MM.1S (cell line): ENCODE results near the gene SPTLC3.

ENCODE experiments used
- DNase-seq: peaks from one replicate; pipeline ENCODE4 v3.0.0-alpha.2; 2015
- H2AFZ ChIP-seq: fragments of 300-600 bp; sonication (generic); 2 replicates; pipeline ENCODE4 v1.6.0; 2016; ENCODE audit warnings: antibody characterized with exemption, low read length
- H3F3A ChIP-seq: fragments of 300-600 bp; sonication (generic); 2 replicates; pipeline ENCODE4 v1.6.1; 2016; ENCODE audit warnings: mild to moderate bottlenecking, antibody characterized with exemption, low read length, moderate library complexity, mixed read lengths; ENCODE audit not compliant: insufficient read depth
- H3K27ac ChIP-seq: fragments of 300-600 bp; sonication (generic); 2 replicates; pipeline ENCODE4 v1.5.1; 2016; ENCODE audit warnings: mild to moderate bottlenecking, low read length
- H3K27me3 ChIP-seq: fragments of 300-600 bp; sonication (generic); replicated peaks from 2 replicates; pipeline ENCODE4 v1.6.0; 2016; ENCODE audit warnings: low read length; ENCODE audit not compliant: insufficient read depth
- H3K36me3 ChIP-seq: fragments of 300-600 bp; sonication (generic); replicated peaks from 2 replicates; pipeline ENCODE4 v1.6.1; 2016; ENCODE audit warnings: mild to moderate bottlenecking, low read length, mixed read lengths; ENCODE audit not compliant: insufficient read depth
- H3K4me1 ChIP-seq: fragments of 300-600 bp; sonication (generic); 2 replicates; pipeline ENCODE4 v1.6.1; 2016; ENCODE audit warnings: low read length, mixed read lengths
- H3K4me2 ChIP-seq: fragments of 300-600 bp; sonication (generic); 2 replicates; pipeline ENCODE4 v1.6.0; 2016; ENCODE audit warnings: low read depth, low read length
- H3K4me3 ChIP-seq: fragments of 300-600 bp; sonication (generic); 2 replicates; pipeline ENCODE4 v1.5.1; 2016; ENCODE audit warnings: low read length, mixed read lengths
- H3K79me2 ChIP-seq: fragments of 300-600 bp; sonication (generic); 2 replicates; pipeline ENCODE4 v1.6.1; 2016; ENCODE audit warnings: mixed run types, low read length, mixed read lengths
- H3K9ac ChIP-seq: fragments of 300-600 bp; sonication (generic); 2 replicates; pipeline ENCODE4 v1.6.1; 2016; ENCODE audit warnings: low read length, mixed read lengths
- H3K9me2 ChIP-seq: fragments of 300-600 bp; sonication (generic); replicated peaks from 2 replicates; pipeline ENCODE4 v1.6.1; 2016; ENCODE audit warnings: mild to moderate bottlenecking, low read length, mixed read lengths; ENCODE audit not compliant: insufficient read depth
- H3K9me3 ChIP-seq: fragments of 300-600 bp; sonication (generic); replicated peaks from 2 replicates; pipeline ENCODE4 v1.6.1; 2016; ENCODE audit warnings: mild to moderate bottlenecking, low read length, mixed read lengths; ENCODE audit not compliant: insufficient read depth
- H4K20me1 ChIP-seq: fragments of 300-600 bp; sonication (generic); 2 replicates; pipeline ENCODE4 v1.6.1; 2016; ENCODE audit warnings: mild to moderate bottlenecking, low read length, moderate library complexity, mixed read lengths; ENCODE audit not compliant: insufficient read depth
- EZH2 ChIP-seq: fragments of 300-600 bp; sonication (generic); optimal IDR thresholded peaks from 2 replicates; pipeline ENCODE3; 2017; ENCODE audit warnings: low read depth, mild to moderate bottlenecking, antibody characterized with exemption, low read length, mixed read lengths
- EZH2phosphoT487 ChIP-seq: fragments of 300-600 bp; sonication (generic); IDR thresholded peaks from 2 replicates; pipeline ENCODE4 v1.6.1; 2018; ENCODE audit warnings: antibody characterized with exemption, low read length
- TF ChIP-seq, protein P1 (sequence below): fragments of 300-600 bp; sonication (generic); IDR thresholded peaks from 2 replicates; pipeline ENCODE4 v1.5.1; 2016; ENCODE audit warnings: antibody characterized with exemption, low read length, mixed read lengths

Gene SPTLC3

DNA sequence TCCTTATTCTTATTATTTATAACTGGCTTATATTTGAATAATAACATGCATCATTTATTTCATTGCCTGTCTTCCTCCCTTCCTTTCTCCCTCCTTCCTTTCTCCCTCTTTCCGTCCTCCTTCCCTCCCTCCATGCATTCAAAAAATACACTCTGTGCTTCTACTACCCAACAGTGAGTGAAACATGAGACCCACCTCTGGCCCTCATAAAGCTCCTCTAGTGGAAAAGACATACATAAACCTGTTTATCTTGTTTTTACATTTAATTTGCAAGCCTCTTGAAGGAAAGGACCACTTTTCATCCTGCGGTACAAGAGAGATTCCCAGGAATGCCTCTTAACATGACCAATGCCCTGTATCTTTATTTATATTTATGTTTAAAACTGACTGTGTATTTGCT is 190.5 kb downstream of the SPTLC3 start:
- H3K9ac ChIP-seq: no peak overlapping the region
- no peak overlapping the region for H3K27ac ChIP-seq
- H3K4me3 ChIP-seq: no peak overlapping the region
- no peak for DNase-seq
- H3K79me2 ChIP-seq: no peaks in the 10 kb centered on the region
- TF ChIP-seq EZH2phosphoT487: no peak
- no peak for TF ChIP-seq EZH2
- TF ChIP-seq, protein P1, sequence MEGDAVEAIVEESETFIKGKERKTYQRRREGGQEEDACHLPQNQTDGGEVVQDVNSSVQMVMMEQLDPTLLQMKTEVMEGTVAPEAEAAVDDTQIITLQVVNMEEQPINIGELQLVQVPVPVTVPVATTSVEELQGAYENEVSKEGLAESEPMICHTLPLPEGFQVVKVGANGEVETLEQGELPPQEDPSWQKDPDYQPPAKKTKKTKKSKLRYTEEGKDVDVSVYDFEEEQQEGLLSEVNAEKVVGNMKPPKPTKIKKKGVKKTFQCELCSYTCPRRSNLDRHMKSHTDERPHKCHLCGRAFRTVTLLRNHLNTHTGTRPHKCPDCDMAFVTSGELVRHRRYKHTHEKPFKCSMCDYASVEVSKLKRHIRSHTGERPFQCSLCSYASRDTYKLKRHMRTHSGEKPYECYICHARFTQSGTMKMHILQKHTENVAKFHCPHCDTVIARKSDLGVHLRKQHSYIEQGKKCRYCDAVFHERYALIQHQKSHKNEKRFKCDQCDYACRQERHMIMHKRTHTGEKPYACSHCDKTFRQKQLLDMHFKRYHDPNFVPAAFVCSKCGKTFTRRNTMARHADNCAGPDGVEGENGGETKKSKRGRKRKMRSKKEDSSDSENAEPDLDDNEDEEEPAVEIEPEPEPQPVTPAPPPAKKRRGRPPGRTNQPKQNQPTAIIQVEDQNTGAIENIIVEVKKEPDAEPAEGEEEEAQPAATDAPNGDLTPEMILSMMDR: no peak
- H4K20me1 ChIP-seq: no peaks in the 10 kb centered on the region
- no peak overlapping the region for H3K4me2 ChIP-seq
- H3K27me3 ChIP-seq: no peaks in the 10 kb centered on the region
- no peaks in the 10 kb centered on the region for H3K36me3 ChIP-seq
- H2AFZ ChIP-seq: no peak overlapping the region
- H3K4me1 ChIP-seq: no peaks in the 10 kb centered on the region
- H3F3A ChIP-seq: no peaks in the 10 kb centered on the region
- no peaks in the 10 kb centered on the region for H3K9me2 ChIP-seq
- H3K9me3 ChIP-seq: no peaks in the 10 kb centered on the region

DNA sequence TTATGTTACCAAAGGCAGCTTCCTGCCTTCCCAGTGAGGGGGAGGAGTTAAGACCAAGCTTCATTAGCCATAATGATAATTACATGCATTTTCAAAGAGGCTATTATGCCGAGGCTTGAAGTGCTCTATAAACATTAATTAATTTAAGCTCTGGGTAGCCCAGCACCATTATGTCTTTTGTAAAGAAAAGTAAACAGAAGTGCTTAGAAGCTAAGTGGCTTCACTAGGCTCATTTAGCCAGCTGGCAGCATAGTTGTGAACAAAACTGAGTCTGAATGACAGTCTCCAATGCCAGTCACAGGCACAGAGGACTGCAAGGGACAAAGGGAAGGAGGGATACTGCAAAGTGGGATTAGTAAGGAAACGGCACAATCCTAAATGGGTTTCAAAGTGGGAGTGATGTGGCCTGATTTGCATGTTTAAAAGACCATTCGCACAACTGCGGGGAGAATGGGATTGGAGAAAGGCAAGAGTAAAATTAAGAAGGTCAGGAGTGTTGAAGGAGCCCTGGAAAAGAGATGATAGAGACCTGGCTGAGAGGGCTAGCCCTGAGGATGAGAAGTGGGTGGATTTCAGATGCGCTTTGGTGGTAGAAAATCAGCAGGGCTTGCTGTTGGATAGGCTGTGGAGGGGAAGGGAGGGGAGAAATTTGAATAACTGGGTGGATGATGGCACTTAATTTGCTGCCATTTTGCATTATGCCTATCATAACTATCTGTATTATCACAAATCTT is 192.2 kb downstream of the SPTLC3 start:
- Histone ChIP-seq H3K4me2 (no peak overlapping the region), H3K36me3 (no peaks in the 10 kb centered on the region), H3K79me2 (no peaks in the 10 kb centered on the region), H3K9me2 (no peaks in the 10 kb centered on the region), H4K20me1 (no peaks in the 10 kb centered on the region), H3F3A (no peaks in the 10 kb centered on the region), H2AFZ (no peak overlapping the region), H3K27me3 (no peaks in the 10 kb centered on the region), H3K27ac (no peak overlapping the region), H3K9ac (no peak overlapping the region), H3K9me3 (no peaks in the 10 kb centered on the region), H3K4me1 (no peaks in the 10 kb centered on the region), H3K4me3 (no peak overlapping the region)
- no peak for DNase-seq
- TF ChIP-seq EZH2phosphoT487: no peak
- TF ChIP-seq, protein P1: no peak

DNA sequence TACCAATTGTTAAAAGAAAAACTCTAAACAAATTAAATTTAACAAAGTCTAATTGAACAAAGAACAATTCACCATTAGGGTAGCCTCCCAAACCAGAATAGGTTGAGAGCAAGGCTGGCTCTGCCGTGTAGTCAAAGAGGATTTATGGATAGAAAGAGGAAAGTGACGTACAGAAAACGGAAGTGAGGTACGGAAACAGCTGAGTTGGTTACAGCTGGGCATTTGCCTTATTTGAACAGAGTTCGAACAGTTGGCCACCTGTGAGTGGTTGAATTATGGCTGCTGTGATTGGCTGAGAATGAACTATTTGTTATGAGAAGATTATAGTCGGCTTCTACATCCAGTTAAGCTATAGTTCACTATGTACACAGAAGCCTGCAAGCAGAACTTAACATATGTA is 193.8 kb downstream of the SPTLC3 start:
- no peak for TF ChIP-seq EZH2
- TF ChIP-seq, protein P1: no peak
- TF ChIP-seq EZH2phosphoT487: no peak
- H2AFZ ChIP-seq: no peak overlapping the region
- H3K9ac ChIP-seq: no peak overlapping the region
- no peak overlapping the region for H3K4me2 ChIP-seq
- no peaks in the 10 kb centered on the region for H3K27me3 ChIP-seq
- no peaks in the 10 kb centered on the region for H3K36me3 ChIP-seq
- no peaks in the 10 kb centered on the region for H3K9me2 ChIP-seq
- H3K4me3 ChIP-seq: no peak overlapping the region
- H3F3A ChIP-seq: no peaks in the 10 kb centered on the region
- H4K20me1 ChIP-seq: no peaks in the 10 kb centered on the region
- no peak overlapping the region for H3K27ac ChIP-seq
- DNase-seq: peak; percentile 46
- no peaks in the 10 kb centered on the region for H3K79me2 ChIP-seq
- H3K4me1 ChIP-seq: no peaks in the 10 kb centered on the region
- H3K9me3 ChIP-seq: no peaks in the 10 kb centered on the region
